ENCODE data around the gene TMEM207. TPM values are rescaled to one million over a fixed set of nuclear protein-coding genes. Genes with fewer than 3 reads are reported as not detected.

TMEM207 gene
- total RNA-seq, 1 donor from 2014 or later = not detected

DNA sequence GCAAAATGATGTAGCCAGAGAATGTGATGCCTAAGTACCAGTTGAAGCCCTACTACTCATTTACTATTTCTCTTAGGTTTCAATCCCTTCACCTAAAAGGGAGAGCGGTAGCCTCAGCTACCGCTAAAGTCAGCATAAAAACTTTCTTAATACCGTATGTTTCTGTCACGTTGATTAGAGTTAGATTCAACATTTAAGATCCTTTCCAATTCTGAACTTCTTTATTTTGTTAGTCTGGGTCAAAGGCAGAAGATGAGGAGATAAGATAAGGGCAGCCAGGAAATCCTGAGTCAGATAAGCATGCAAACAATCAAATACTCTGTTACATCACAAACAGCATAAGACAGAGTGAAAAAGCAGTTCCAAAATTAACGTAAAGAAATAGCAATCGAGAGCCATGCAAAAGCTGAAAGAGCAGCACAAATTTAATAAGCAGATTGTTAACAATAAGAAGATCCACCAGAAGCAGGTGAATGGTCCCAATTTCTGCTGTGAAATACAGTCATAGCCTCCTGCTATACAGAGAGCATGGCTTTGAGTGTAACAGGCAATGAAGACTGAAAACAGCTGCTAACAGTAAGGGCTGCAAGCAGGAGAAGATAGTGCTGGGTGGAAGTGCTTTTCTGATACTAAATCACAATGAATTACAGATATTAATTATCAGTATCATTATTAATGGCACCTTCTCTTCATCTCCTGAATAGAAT, 3.0 kb downstream of the TMEM207 start:
- DNase-seq (ENCODE audit: extremely low spot score in 2 of 2) = no peak
- H3K9me3 ChIP-seq = no peaks in the 10 kb centered on the region
- H3K36me3 ChIP-seq = no peaks in the 10 kb centered on the region
- TF ChIP-seq POLR2A (IDR thresholded peaks at IDR 0.05) = no peak
- TF ChIP-seq, protein P1, sequence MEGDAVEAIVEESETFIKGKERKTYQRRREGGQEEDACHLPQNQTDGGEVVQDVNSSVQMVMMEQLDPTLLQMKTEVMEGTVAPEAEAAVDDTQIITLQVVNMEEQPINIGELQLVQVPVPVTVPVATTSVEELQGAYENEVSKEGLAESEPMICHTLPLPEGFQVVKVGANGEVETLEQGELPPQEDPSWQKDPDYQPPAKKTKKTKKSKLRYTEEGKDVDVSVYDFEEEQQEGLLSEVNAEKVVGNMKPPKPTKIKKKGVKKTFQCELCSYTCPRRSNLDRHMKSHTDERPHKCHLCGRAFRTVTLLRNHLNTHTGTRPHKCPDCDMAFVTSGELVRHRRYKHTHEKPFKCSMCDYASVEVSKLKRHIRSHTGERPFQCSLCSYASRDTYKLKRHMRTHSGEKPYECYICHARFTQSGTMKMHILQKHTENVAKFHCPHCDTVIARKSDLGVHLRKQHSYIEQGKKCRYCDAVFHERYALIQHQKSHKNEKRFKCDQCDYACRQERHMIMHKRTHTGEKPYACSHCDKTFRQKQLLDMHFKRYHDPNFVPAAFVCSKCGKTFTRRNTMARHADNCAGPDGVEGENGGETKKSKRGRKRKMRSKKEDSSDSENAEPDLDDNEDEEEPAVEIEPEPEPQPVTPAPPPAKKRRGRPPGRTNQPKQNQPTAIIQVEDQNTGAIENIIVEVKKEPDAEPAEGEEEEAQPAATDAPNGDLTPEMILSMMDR (IDR thresholded peaks at IDR 0.05) = no peak
- TF ChIP-seq POLR2AphosphoS5 (IDR thresholded peaks at IDR 0.05; ENCODE audit: insufficient read depth in 1 of 2, low read depth in 1 of 2) = no peak
- intact Hi-C loops (cut with DNase I) = no loop called here
- no peaks in the 10 kb centered on the region for H3K4me1 ChIP-seq
- no peaks in the 10 kb centered on the region for H3K27me3 ChIP-seq
- H3K27ac ChIP-seq = no peak overlapping the region
- no peak overlapping the region for H3K4me3 ChIP-seq

DNA sequence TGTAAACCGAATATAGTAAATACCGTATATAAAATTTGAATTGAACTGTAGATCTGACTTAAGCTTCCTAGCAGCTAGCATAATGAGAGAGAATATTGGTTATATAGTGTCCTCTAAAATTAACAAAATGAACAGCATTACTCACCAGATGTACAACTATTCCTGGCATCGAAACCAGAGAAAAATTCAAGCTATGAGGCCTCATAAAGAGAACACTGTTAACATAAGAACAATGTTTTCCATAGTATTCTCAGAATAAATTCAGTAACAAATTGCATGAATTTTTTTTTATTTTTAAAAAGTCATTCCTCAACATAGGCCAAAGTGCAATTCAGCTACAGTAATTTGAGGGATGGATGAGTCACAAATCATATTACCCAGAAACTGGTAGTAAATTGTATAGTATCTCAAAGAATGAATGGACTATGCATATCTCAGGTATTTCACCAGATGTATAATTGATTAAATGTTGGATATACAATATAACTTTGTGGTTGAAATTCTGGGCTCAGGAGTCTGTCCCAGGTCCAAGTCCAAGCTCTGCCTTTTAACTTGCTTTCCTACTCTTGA, 5.0 kb downstream of the TMEM207 start:
- no peaks in the 10 kb centered on the region for H3K4me1 ChIP-seq
- TF ChIP-seq POLR2AphosphoS5 (IDR thresholded peaks at IDR 0.05; ENCODE audit: insufficient read depth in 1 of 2, low read depth in 1 of 2) (no peak), POLR2A (IDR thresholded peaks at IDR 0.05) (no peak)
- TF ChIP-seq, protein P1 (IDR thresholded peaks at IDR 0.05) = no peak
- no peaks in the 10 kb centered on the region for H3K9me3 ChIP-seq
- intact Hi-C loops (cut with DNase I) = no loop called here
- H3K27ac ChIP-seq = no peak overlapping the region
- no peaks in the 10 kb centered on the region for H3K27me3 ChIP-seq
- no peak for DNase-seq (ENCODE audit: extremely low spot score in 2 of 2)
- no peak overlapping the region for H3K4me3 ChIP-seq
- H3K36me3 ChIP-seq = no peaks in the 10 kb centered on the region

DNA sequence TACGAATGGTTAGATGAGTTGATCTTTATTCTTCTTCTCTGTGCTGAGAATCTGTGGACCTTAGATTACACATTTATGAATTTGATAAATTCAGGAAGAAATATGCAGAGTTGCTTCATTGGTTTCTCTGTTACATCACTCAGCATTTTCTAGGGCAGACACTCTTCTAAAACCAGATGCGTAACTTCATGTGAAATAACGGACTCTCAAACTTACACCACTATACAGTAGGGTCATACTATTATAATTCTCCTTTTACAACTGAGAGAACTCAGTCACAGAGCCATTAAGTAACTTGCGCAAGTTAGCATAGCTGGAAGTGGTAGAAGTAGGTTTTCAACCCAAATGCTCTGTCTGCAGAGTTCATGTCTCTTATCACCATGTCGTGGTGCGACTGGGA, 5.7 kb downstream of the TMEM207 start:
- Histone ChIP-seq H3K36me3 (no peaks in the 10 kb centered on the region), H3K4me3 (no peak overlapping the region), H3K4me1 (no peaks in the 10 kb centered on the region), H3K27ac (no peak overlapping the region), H3K27me3 (no peaks in the 10 kb centered on the region), H3K9me3 (no peaks in the 10 kb centered on the region)
- DNase-seq (ENCODE audit: extremely low spot score in 2 of 2) = no peak
- intact Hi-C loops (cut with DNase I) = no loop called here
- TF ChIP-seq POLR2AphosphoS5 (IDR thresholded peaks at IDR 0.05; ENCODE audit: insufficient read depth in 1 of 2, low read depth in 1 of 2) (no peak), POLR2A (IDR thresholded peaks at IDR 0.05) (no peak)
- TF ChIP-seq, protein P1 (IDR thresholded peaks at IDR 0.05) = no peak

DNA sequence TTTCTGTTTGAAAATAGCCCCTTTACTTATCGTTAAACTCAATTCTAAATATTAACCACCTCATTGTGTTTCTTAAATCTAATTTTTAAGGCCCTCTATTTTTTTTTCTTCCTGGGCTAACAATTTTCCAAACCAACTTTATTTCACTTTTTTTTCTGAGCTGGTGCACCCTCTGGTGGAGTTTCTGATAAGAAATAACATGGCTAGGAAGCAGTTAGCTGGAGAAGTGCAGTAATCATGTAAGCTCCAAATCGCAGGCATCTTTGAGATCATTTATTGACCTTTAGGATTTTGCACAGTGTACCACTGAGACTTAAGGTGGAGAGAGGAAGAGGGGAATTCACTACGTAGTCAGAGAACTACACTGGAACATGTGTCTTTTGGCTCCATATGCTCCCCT, 6.4 kb downstream of the TMEM207 start:
- Histone ChIP-seq H3K4me1 (no peaks in the 10 kb centered on the region), H3K9me3 (no peaks in the 10 kb centered on the region), H3K27ac (no peak overlapping the region), H3K36me3 (no peaks in the 10 kb centered on the region), H3K27me3 (no peaks in the 10 kb centered on the region), H3K4me3 (no peak overlapping the region)
- DNase-seq (ENCODE audit: extremely low spot score in 2 of 2) = no peak
- TF ChIP-seq POLR2A (IDR thresholded peaks at IDR 0.05) = no peak
- TF ChIP-seq POLR2AphosphoS5 (IDR thresholded peaks at IDR 0.05; ENCODE audit: insufficient read depth in 1 of 2, low read depth in 1 of 2) = no peak
- TF ChIP-seq, protein P1 (IDR thresholded peaks at IDR 0.05) = no peak
- intact Hi-C loops (cut with DNase I) = no loop called here

DNA sequence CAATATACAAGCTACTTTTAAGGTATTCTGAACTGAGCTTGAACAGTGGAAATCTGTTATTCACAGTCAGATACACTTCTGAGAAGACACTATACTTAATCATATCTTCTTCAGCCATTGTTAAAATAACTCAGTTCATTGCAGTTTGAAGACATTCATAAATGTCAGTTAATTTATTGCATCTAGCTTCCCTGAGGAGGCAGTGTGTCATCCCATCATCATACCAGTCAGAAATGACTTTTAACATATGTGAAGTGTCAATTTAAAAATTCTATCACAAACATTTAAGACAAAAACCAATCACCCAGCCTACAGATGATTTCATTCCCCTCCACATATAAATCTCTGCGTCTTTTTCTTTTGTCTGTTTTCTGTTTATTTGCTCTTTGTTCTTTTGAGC, 7.5 kb downstream of the TMEM207 start:
- no peaks in the 10 kb centered on the region for H3K27me3 ChIP-seq
- TF ChIP-seq, protein P1 (IDR thresholded peaks at IDR 0.05) = no peak
- TF ChIP-seq POLR2AphosphoS5 (IDR thresholded peaks at IDR 0.05; ENCODE audit: insufficient read depth in 1 of 2, low read depth in 1 of 2) (no peak), POLR2A (IDR thresholded peaks at IDR 0.05) (no peak)
- H3K36me3 ChIP-seq = no peaks in the 10 kb centered on the region
- no peak overlapping the region for H3K27ac ChIP-seq
- H3K4me3 ChIP-seq = no peak overlapping the region
- H3K9me3 ChIP-seq = no peaks in the 10 kb centered on the region
- no peak for DNase-seq (ENCODE audit: extremely low spot score in 2 of 2)
- no peaks in the 10 kb centered on the region for H3K4me1 ChIP-seq
- intact Hi-C loops (cut with DNase I) = no loop called here
